ENCODE measurements around the gene DCTN4.
"Not testable (repeated sequence)": the region's sequence is repeated elsewhere in the genome, so short reads cannot be mapped to it uniquely, and the experiment has no call there.

DCTN4 gene

GRCh38 chr5:150758531-150759333 lies at the start of gene DCTN4:
TSS of gene DCTN4 (minus strand) at chr5:150759017. CDS start at chr5:150758993, 24 bp downstream.
- peak; percentile 99 to 100 for DNase-seq

- DNase-seq: no peak
Observed at GRCh38 chr5:150804388-150804787, 45.6 kb upstream of the DCTN4 start.

DNA sequence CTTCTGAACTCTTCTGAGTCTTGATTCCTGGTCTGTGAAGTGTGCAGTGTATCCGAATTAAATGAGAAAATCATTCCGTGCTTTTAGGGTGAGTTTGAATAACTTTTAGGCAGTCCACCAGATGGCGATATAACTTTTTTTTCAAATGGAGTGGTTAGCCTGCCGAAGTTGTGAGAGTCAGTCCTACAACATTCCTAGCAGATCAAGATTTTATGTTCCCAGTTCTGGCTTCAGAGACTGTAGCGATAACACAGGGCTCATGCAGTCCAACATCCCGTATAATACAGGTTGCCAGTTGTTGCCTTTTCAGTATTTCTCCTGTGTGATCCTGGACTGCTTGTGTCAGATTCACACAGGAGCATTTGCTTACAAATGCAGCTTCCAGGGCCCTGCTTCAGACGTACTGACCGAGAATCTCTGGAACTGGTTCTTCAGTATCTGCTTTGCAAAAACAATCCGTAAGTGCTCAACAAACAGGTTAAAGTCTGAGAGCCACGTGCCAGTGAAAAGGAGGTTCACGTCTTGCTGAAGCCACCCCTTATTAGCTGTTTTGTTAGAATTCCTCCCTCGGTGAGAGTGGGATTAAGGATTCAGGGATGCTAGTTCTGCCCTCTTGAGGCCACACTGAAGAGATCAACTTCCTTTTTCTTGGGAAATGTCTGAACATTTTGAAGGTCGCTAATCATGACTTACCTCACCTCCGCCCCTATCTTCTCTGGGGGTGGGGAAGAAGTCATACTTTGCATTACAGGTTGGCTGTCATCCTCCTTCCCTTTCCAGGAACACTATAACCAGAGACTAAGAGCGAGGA lies 42.5 kb upstream of the DCTN4 start:
- peak in 1 of 2 donors; percentile 41 for DNase-seq

DNA sequence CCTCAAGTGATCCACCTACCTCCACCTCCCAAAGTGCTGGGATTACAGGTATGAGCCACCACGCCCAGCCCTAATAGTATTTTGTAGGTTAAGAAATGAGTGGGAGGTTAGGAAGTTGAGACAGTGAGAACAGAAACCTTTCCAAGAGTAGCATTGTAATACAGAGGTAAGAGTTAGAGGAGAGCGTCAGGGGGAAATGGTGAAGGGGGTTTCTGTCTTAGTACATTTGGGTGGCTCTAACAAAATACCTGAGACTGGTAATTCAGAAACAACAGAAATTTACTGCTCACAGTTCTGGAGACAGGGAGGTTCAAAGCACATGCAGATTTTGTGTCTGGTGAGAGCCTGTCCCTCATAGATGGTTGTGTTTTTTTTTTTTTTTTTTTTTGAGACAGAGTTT lies 38.6 kb upstream of the DCTN4 start:
- no peak for DNase-seq

GRCh38 chr5:150794927-150795326 lies 36.1 kb upstream of the DCTN4 start:
- DNase-seq: no peak

DNA sequence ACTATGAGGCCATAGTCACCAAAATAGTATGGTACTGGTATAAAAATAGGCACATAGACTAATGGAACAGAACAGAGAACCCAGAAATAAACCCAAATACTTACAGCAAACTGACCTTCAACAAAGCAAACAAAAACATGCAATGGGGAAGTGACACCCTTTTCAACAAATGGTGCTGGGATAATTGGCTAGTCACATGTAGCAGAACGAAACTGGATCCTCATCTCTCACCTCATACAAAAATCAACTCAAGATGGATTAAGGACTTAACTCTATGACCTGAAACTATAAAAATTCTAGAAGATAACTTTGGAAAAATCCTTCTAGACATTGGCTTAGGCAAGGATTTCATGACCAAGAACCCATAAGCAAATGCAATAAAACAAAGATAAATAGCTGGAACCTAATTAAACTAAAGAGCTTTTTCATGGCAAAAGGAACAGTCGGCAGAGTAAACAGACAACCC lies 34.6 kb upstream of the DCTN4 start:
- DNase-seq: not testable (repeated sequence)

DNA sequence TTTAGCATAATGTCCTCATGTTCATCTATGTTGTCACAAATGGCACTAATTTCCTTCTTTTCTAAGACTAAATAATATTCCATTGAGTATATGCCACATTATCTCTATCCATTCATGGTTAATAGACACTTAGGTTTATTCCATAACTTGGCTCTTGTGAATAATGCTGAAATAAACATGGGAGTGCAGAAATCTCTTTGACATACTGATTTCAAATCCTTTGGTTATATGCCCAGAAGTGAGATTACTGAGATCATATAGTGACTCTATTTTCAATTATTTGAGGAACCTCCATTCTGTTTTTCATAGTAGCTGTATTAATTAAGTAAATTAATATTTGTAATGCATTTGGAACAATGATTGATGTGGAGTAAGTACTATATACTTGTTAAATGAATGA lies 32.7 kb upstream of the DCTN4 start:
- DNase-seq: no peak

- DNase-seq: no peak
Observed at GRCh38 chr5:150789943-150790611, 31.3 kb upstream of the DCTN4 start.

- no peak for DNase-seq
Observed at GRCh38 chr5:150789450-150789849, 30.6 kb upstream of the DCTN4 start.

DNA sequence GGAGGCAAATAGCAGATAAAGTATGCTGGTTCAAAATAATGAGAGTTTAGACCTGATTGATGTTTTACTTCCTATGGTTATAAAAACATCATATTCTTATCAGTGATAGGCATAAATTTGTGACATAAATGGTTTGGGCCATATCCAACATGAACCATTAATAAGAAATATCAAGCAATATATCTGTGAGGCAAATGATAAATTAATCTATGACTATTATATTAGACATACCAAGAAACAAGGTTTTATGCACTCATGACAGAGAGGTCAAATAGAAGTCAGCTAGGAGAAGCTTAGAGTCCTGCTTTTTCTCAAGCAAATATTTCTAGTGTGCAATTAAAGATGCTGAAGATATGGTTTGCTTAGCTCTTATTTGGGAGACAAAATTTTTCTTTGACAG lies 30.2 kb upstream of the DCTN4 start:
- DNase-seq: no peak

DNA sequence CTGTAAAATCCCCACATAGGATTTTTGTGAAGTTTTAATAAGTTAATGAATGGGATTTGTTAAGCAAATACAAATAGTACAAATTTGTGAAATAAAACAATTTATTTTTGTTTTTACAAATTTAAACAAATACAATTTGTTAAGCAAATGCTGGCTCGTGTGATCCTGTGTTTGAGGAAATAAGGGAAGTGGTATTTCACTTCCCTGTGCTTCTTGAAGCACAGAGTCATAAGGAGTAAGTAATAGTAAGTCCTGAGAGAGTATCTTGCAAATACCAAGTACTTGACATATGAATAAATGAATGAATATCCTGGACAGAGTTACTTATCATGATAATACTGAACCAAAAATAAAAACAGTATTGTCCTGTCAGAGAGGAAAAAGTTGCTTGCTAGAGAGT lies 28.8 kb upstream of the DCTN4 start:
- no peak for DNase-seq

GRCh38 chr5:150786876-150787275 lies 28.1 kb upstream of the DCTN4 start:
- no peak for DNase-seq

DNA sequence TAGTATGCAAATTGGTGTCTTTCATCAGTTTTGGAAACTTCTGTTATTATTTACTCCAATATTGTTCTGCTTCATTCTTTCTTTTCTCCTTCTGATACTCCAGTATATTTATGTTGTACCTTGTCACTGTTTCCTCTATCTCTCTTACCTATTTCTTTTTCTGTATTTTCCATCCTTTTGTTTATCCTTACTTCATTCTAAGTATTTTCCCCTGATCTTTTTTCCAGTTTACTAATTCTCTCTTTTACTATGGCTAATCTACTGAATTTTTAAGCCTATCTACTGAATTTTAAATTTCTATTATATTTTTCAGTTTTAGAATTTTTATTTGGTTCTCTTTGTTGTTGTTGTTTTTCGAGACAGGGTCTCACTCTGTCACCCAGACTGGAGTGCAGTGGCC lies 27.1 kb upstream of the DCTN4 start:
- no peak for DNase-seq

GRCh38 chr5:150783422-150783928 lies 24.7 kb upstream of the DCTN4 start:
- DNase-seq: no peak

GRCh38 chr5:150782850-150783249 lies 24.0 kb upstream of the DCTN4 start:
- DNase-seq: no peak

GRCh38 chr5:150781706-150782614 lies 23.1 kb upstream of the DCTN4 start:
- no peak for DNase-seq

GRCh38 chr5:150780816-150781221 lies 22.0 kb upstream of the DCTN4 start:
- DNase-seq: no peak

DNA sequence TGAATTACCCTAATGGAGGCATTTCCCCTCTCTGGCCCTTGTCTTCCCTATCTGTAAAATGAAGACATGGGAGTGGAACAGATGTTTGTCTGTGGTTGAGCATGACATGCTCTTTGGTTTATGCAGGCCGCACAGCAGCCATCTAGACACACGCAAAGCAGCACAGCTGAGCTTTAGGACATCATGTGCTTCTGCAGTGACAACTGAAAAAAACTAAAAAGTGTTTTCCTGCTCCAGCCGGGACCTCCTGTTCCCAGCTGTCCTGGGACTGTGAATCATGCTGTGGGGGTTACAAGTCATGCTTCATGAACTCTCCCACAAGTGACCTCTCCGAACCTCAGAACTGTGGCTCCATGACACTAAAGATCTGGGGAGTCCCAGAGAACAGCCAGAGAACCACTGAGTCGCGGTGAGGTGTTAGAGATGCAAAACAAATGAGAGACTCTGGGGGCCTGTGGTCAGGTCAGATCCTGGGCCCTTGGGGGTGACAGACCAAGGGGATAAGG lies 21.4 kb upstream of the DCTN4 start:
- no peak for DNase-seq

DNA sequence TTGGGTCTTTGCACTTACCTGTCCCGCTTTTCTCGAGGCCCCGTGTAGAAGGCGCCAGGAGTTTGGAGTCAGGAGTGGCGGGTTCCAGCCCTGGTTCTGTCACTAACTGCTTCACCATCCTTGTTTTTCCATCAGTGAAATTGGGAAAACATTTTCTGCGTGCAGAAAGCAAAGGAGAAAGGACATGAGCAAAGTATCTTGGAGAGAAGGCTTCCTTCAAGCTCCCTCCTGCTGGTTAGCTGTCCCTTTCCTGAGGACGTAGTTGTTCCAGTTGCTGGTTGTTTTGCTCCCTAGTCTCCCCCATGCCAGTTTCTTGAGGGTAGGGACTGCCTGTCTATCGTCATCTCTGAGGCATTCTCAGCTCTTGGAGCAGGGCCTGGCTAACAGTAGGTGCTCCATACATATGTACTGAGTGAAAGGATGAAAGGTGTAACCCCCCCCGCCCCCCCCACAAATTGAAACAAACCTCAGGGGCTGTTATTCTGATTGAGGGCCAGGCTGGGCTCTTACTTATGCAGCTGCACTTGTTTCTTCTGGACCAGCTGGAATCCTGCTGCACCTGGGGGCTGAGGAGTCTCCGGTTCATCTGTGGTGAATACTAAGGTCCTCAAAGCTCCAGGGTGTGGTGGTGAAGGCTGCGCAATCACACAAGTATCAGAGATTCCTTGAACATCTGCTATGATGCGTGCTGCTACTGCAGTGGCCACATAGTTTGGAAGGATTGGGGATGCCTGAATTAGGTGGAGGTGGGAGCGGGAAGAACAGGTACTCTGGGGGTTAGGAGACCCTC lies 20.8 kb upstream of the DCTN4 start:
- no peak for DNase-seq

DNA sequence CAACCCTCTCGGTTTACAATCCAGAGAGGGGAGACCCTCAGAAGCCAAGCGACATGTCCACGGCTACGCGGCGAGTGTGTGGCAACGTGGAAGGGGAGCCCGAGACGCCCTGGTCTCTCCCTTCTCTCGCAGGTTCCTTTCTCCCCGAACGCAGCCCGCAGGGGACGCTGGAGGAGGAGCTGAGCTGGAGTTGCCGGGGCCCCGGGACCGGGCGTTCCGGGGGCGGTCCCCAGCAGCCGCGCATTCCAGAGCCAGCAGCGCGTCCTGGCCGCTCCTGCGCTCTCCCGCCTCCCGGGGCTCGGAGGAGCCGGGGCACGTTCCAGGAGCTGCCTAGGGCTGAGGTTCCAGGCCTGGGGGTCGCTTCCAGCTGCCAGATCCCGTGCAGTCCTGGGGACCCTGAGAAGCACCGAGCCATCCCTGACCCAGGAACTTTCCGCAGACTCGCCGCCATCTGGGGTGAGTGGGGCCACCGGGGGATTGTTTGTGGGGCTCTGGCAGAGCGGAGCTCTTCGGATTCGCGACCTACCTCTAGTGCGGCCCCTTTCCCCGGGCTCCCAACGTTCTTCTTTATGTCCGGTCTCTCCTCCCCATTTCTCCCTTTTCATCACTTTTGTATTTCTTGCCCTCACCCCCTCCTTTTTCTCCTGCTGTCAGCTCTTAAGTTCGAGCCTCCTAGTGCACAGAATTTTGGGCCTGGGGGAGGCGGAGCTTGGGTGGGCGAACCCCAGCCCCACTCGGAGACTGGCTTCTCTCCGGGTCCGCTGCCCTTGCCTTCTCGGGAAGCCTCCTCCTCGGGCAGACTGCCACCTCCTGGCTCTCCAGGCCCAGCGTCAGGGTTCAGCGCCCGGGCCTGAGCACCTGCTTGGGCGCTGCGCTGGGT lies 19.9 kb upstream of the DCTN4 start, which contains the start of gene SMIM3:
TSS of gene SMIM3 (plus strand) at position 241 of the 880 bp plus-strand sequence. CDS start 16,684 bp downstream, outside the sequence.
- peak; percentile 35 to 52 for DNase-seq

All from hippocampal formation (tissue), 2 donors.